GM15510 (cell line): ENCODE results near the gene PRKAR2A.

Experiments used
- POLR2A ChIP-seq: IDR thresholded peaks from 3 replicates; pipeline ENCODE4 v1.6.1; 2011; ENCODE audit warnings: borderline replicate concordance; ENCODE audit not compliant: insufficient read length; ENCODE audit errors: extremely low read depth

The PRKAR2A gene

GRCh38 chr3:48747015-48747615, 100.6 kb downstream of the PRKAR2A start:
- no peak for TF ChIP-seq POLR2A

GRCh38 chr3:48743773-48744172, 103.9 kb downstream of the PRKAR2A start:
- no peak for TF ChIP-seq POLR2A

GRCh38 chr3:48739955-48740823, 107.5 kb downstream of the PRKAR2A start:
- no peak for TF ChIP-seq POLR2A

DNA sequence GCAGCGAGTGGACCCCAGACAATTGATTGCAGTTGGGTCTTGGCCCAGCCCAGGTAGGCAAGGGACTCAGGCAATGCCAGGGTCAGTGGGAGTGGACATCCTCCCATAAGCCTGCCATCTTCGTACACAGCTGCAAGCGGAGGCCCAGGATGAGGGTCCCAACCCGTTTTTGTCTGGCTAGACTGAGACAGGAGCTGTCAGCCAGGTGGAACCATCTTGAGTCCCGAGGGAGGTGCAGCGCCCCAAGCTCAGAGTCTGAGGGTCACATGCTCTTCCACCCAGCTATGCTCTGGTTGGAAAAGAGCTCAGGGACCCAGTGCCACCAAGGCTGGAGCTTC, 108.1 kb downstream of the PRKAR2A start:
- TF ChIP-seq POLR2A = no peak

- TF ChIP-seq POLR2A = no peak
These were observed 108.6 kb downstream of the PRKAR2A start for GRCh38 chr3:48738926-48739616.

- no peak for TF ChIP-seq POLR2A
These were observed 109.5 kb downstream of the PRKAR2A start for GRCh38 chr3:48738144-48738536.

- no peak for TF ChIP-seq POLR2A
These were observed 120.2 kb downstream of the PRKAR2A start for GRCh38 chr3:48727511-48727910.

DNA sequence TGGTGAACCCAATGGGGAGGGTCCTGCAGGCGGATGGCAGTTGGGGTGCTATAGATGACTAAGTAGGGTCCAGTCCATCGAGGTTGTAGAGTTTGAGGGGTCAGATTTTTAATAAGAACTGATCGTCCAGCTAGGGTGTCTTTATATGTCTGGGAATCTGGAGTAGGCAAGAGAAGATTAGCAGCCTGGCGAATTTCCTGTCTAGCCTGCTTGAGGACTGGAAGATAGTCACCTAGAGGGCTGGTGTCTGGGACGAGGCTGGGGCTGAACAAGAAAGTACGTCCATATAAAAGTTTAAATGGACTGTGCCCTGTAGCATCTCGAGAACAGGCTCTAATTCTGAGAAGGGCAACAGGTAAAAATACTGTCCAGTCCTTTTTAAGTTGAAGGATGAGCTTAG, 123.9 kb downstream of the PRKAR2A start:
- no peak for TF ChIP-seq POLR2A

DNA sequence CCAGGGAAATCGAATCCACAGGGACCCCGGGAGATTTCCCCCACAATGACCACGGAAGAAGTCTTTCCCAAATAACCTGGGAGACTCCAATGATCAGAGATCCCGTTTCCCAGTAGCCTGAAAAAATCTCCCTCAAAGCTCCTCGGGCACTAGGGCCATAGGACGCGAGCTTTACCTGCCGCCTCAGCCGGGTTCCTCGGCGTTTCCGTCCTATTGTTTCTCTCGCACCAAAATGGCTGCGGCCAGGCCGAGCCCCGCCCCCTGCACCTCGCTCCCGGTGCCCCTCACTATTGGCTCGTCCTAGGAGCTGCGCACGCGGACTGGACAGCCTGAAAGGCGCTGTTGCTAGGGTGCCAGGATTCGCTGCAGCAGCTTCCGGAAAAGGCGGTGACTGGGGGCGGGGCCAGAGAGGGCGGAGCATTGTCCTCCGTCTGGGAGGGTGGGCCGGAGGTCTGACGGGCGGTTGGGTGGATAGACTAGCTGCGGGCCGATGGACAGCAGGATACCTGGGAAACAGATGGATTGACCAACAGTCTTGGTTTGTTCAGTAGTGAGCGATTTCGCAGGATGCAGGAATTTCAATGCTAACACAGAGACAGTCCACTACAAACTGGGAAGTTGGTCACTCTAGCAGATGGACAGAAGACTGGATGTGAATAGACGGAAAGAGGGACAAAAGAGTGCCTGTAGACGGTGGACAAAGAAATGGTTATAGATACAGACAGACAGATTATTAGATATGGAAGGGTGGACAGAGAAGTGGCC, 130.5 kb downstream of the PRKAR2A start, which contains the start of gene IP6K2:
Gene IP6K2 (minus strand): TSS at position 240 of the 765 bp plus-strand sequence. CDS start 21,930 bp downstream, outside the sequence.
- TF ChIP-seq POLR2A = peak; percentile 87

- TF ChIP-seq POLR2A = no peak
These were observed 131.1 kb downstream of the PRKAR2A start for GRCh38 chr3:48716508-48716981.

GRCh38 chr3:48715174-48715800, 132.4 kb downstream of the PRKAR2A start:
- TF ChIP-seq POLR2A = no peak

- TF ChIP-seq POLR2A = no peak
These were observed 135.9 kb downstream of the PRKAR2A start for GRCh38 chr3:48711727-48712126.

DNA sequence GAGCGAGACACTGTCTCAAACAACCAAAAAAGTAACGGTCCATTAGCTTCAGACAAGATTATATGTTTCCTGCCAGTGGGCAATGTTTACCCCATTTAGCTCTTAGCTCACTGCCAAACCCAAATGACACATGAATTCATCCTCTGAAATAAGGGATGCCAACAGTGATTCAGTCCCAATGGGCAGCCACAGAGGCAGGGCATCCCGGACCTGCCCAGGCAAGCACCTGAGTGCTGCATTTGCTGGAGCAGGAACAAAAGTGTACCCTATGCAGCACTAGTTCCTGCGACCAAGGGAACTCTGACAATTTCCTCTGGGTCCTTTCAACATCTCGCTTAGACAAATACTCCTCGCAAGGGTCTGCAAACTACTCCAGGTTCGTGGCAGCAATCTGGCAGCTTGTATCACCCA, 138.6 kb downstream of the PRKAR2A start:
- no peak for TF ChIP-seq POLR2A

- TF ChIP-seq POLR2A = no peak
These were observed 139.2 kb downstream of the PRKAR2A start for GRCh38 chr3:48708481-48708889.
